ENCODE data around the gene ZNF444. TPM values are rescaled to one million over a fixed set of nuclear protein-coding genes. Genes with fewer than 3 reads are reported as not detected.

Gene ZNF444
- total and polyA plus RNA-seq, 2 of the 8 experiments (the other 6 are each of a cell fraction or from before 2014, with no cell fraction given) = 49.5 to 54.5 TPM

DNA sequence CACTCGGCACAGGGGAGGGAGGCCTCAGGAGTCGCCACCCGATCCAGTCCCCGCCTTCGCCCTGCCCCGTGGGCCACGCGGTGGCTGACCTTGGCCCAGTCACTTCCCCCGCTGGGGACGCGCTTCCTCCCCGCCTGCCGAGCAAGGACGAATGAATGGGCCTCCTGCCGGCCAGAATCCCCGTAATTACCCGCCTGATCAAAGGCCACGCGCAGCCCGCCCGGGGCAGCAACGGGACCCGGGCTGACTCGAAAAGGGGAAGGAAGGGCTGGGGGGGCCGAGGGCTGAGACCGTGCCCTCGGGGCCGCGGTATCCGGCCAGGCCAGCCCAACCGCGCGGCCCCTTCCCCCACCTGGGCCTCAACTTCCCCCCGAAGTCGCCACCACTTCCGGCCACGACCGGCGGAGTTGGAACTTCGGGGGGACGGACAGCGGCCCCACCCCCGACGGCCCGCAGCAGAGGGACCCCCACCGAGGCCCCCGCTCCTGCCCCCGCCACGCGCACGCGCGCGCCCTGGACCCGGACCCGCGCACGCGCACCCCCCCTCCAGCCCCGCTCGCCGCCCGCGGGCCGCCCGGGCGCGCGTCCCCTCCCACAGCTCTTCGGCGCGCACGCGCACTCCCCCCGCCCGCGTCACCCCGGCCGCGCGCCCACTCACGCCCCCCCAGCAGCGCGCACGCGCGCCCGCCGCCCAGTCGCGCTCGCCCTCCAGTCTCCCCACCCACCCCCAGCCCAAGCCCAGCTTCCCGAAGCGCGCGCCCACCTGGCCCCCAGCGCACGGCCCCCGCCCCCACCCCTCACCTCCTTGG, 20.5 kb upstream of the ZNF444 start (continued):
- TF ChIP-seq KDM1A (IDR thresholded peaks at IDR 0.05; ENCODE audit: borderline replicate concordance, low read length) = no peak
- TF ChIP-seq TCF12 (IDR thresholded peaks at IDR 0.05; ENCODE audit: low read depth, low read length) = no peak
- TF ChIP-seq POLR2AphosphoS5 (IDR thresholded peaks at IDR 0.05; ENCODE audit: low read depth, low read length) = peak; percentile 16
- TF ChIP-seq, protein P1, sequence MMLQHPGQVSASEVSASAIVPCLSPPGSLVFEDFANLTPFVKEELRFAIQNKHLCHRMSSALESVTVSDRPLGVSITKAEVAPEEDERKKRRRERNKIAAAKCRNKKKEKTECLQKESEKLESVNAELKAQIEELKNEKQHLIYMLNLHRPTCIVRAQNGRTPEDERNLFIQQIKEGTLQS (IDR thresholded peaks at IDR 0.05; ENCODE audit: insufficient read depth, low read depth, low read length) = no peak
- TF ChIP-seq POLR2A (IDR thresholded peaks at IDR 0.05; ENCODE audit: control extremely low read depth in 1 of 2, low read depth in 2 of 2, low read length in 2 of 2) = peak; percentile 24 to 26; a peak in 2 of 3 replicates
- no peak for TF ChIP-seq SIX5 (IDR thresholded peaks at IDR 0.05; ENCODE audit: low read depth, low read length)
- TF ChIP-seq SIN3A (conservative IDR thresholded peaks at IDR 0.05 in 1 of 2, IDR thresholded peaks at IDR 0.05 in 1 of 2; ENCODE audit: low read depth in 1 of 2, low read length in 2 of 2) = no peak; a peak in 1 of 4 replicates
- TF ChIP-seq SIRT6 (IDR thresholded peaks at IDR 0.05; ENCODE audit: low read length) = no peak
- TF ChIP-seq PHF8 (conservative IDR thresholded peaks at IDR 0.05; ENCODE audit: low read depth, low read length) = peak; percentile 60
- no peak for TF ChIP-seq POU5F1 (IDR thresholded peaks at IDR 0.05; ENCODE audit: low read depth, low read length)
- TF ChIP-seq CHD1 (IDR thresholded peaks at IDR 0.05; ENCODE audit: low read depth, low read length) = no peak
- TF ChIP-seq, protein P2, sequence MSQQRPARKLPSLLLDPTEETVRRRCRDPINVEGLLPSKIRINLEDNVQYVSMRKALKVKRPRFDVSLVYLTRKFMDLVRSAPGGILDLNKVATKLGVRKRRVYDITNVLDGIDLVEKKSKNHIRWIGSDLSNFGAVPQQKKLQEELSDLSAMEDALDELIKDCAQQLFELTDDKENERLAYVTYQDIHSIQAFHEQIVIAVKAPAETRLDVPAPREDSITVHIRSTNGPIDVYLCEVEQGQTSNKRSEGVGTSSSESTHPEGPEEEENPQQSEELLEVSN (IDR thresholded peaks at IDR 0.05) = 0 out of 2 replicates have a peak, but pooled peaks have one; percentile 14
- no peak for TF ChIP-seq HDAC2 (IDR thresholded peaks at IDR 0.05; ENCODE audit: borderline replicate concordance in 1 of 2, low read depth in 2 of 2, low read length in 2 of 2)
- no peak for TF ChIP-seq RBBP5 (IDR thresholded peaks at IDR 0.05; ENCODE audit: borderline replicate concordance, low read depth, low read length)
- TF ChIP-seq GTF2F1 (IDR thresholded peaks at IDR 0.05; ENCODE audit: borderline replicate concordance, low read depth, low read length) = no peak
- TF ChIP-seq RFX5 (IDR thresholded peaks at IDR 0.05; ENCODE audit: borderline replicate concordance, low read depth, low read length) = no peak
- no peak for TF ChIP-seq CBX8 (IDR thresholded peaks at IDR 0.05; ENCODE audit: borderline replicate concordance, low read depth, low read length)
- no peak for TF ChIP-seq CBX5 (IDR thresholded peaks at IDR 0.05; ENCODE audit: low read depth, low read length)
- TF ChIP-seq CHD2 (IDR thresholded peaks at IDR 0.05; ENCODE audit: low read length) = no peak
- TF ChIP-seq EZH2 (IDR thresholded peaks at IDR 0.05; ENCODE audit: low read depth, low read length, severe bottlenecking) = no peak
- no peak for TF ChIP-seq HDAC6 (IDR thresholded peaks at IDR 0.05; ENCODE audit: low read depth, low read length)
- TF ChIP-seq TAF7 (optimal IDR thresholded peaks at IDR 0.05; ENCODE audit: borderline replicate concordance, low read depth, low read length) = peak; percentile 36
- TF ChIP-seq BACH1 (IDR thresholded peaks at IDR 0.05; ENCODE audit: low read length) = peak; percentile 9; the same call in 1 of the 2 replicates
- TF ChIP-seq TAF1 (IDR thresholded peaks at IDR 0.05; ENCODE audit: low read depth, low read length) = peak; percentile 60

Data from H1 (cell line).